Hepatocyte (in vitro differentiated cells): ENCODE data around the gene UBE2J2.

ENCODE experiments used
- CTCF ChIP-seq: fragments of 200-600 bp; sonication (generic); IDR thresholded peaks from 2 replicates; pipeline ENCODE4 v1.5.1; 2016; ENCODE audit warnings: antibody characterized with exemption, mild to moderate bottlenecking; ENCODE audit not compliant: poor library complexity
- EZH2 ChIP-seq: fragments of 200-600 bp; sonication (generic); IDR thresholded peaks from 2 replicates; pipeline ENCODE4 v1.6.1; 2016; ENCODE audit warnings: antibody characterized with exemption, mild to moderate bottlenecking, borderline replicate concordance

GRCh38 chr1:1273512-1274298, at the start of gene UBE2J2:
- TF ChIP-seq CTCF, result no peak
- TF ChIP-seq EZH2, result no peak
